Right atrium auricular region (tissue), 2 donors: ENCODE results near the gene CNPY3. TPM values are rescaled to one million over a fixed set of nuclear protein-coding genes. Genes with fewer than 3 reads are reported as not detected.

ENCODE experiments used
- DNase-seq: peaks from one replicate; pipeline ENCODE4 v3.0.0-alpha.2; 2019; ENCODE audit warnings: low spot score
- H3K27ac ChIP-seq, 2 donors: fragments of 200-600 bp; sonication (generic); 1 replicate in 1 of 2; 2 replicates in 1 of 2; pipeline ENCODE4 v1.5.1; 2016 to 2019
- H3K27me3 ChIP-seq, 2 donors: fragments of 200-600 bp; sonication (generic); one replicate each; pipeline versions ENCODE4 v1.5.1 to v1.6.0; 2017 to 2019
- H3K36me3 ChIP-seq: fragments of 200-600 bp; sonication (generic); one replicate; pipeline ENCODE4 v1.5.1; 2016
- H3K4me1 ChIP-seq, 2 donors: fragments of 200-600 bp; sonication (generic); one replicate each; pipeline versions ENCODE4 v1.5.1 to v1.6.0; 2017 to 2019
- H3K4me3 ChIP-seq, 2 donors: fragments of 200-600 bp; sonication (generic); 1 replicate in 1 of 2; 2 replicates in 1 of 2; pipeline ENCODE4 v1.5.1; 2017 to 2019; ENCODE audit warnings: mild to moderate bottlenecking in 1 of 2, moderate library complexity in 1 of 2
- H3K9me3 ChIP-seq, 2 donors: fragments of 200-600 bp; sonication (generic); one replicate each; pipeline ENCODE4 v1.5.1; 2019
- CTCF ChIP-seq, 2 donors: fragments of 200-600 bp; sonication (generic); IDR thresholded peaks; one replicate each; pipeline ENCODE4 v1.5.1; 2019; ENCODE audit warnings: antibody characterized with exemption in 2 of 2
- total RNA-seq, 2 donors: library from RNA; depleted of rRNA; stranded (reverse); fragments of >200 nt; gene quantifications; one replicate each; pipeline ENCODE4 v1.1.0, GENCODE V29; 2016

CNPY3 gene
- total RNA-seq, 2 donors from 2014 or later: 22.0 to 26.5 TPM

GRCh38 chr6:42979523-42980177 is 50.4 kb downstream of the CNPY3 start:
- Histone ChIP-seq H3K27ac (peak overlapping the region; percentile 84), H3K9me3 (no peaks in the 10 kb centered on the region), H3K36me3 (no peaks in the 10 kb centered on the region), H3K4me1 (peaks cover 0 to 25% of the 10 kb centered on the region in 2 donors), H3K27me3 (no peaks in the 10 kb centered on the region), H3K4me3 (peak overlapping the region; percentile 71 to 95)
- TF ChIP-seq CTCF (IDR thresholded peaks at IDR 0.05): no peak
- no peak for DNase-seq

GRCh38 chr6:42981836-42982235 is 52.6 kb downstream of the CNPY3 start:
- no peaks in the 10 kb centered on the region for H3K36me3 ChIP-seq
- peaks cover 0 to 46% of the 10 kb centered on the region in 2 donors for H3K4me1 ChIP-seq
- H3K9me3 ChIP-seq: no peaks in the 10 kb centered on the region
- DNase-seq: no peak
- TF ChIP-seq CTCF (IDR thresholded peaks at IDR 0.05): no peak
- no peak overlapping the region for H3K27ac ChIP-seq
- no peak overlapping the region for H3K4me3 ChIP-seq
- H3K27me3 ChIP-seq: no peaks in the 10 kb centered on the region

- no peaks in the 10 kb centered on the region for H3K9me3 ChIP-seq
- no peaks in the 10 kb centered on the region for H3K27me3 ChIP-seq
- peak within 1 kb of the TSS; percentile 78 to 87 for H3K27ac ChIP-seq
- peaks cover 0 to 58% of the 10 kb centered on the region in 2 donors for H3K4me1 ChIP-seq
- no peak for TF ChIP-seq CTCF (IDR thresholded peaks at IDR 0.05)
- H3K4me3 ChIP-seq: peak within 1 kb of the TSS; percentile 67 to 95
- peaks cover under 1% of the 10 kb centered on the region for H3K36me3 ChIP-seq
- peak; percentile 99 for DNase-seq
These were observed 55.0 kb downstream of the CNPY3 start, which contains the start of gene PPP2R5D for GRCh38 chr6:42984001-42984923. PPP2R5D (plus strand) TSS chr6:42984570; CDS start chr6:42984678, 108 bp downstream.

- H3K4me3 ChIP-seq: peak overlapping the region; percentile 67 to 95
- DNase-seq: no peak
- H3K4me1 ChIP-seq: peaks cover 0 to 52% of the 10 kb centered on the region in 2 donors
- H3K27me3 ChIP-seq: no peaks in the 10 kb centered on the region
- no peaks in the 10 kb centered on the region for H3K9me3 ChIP-seq
- TF ChIP-seq CTCF (IDR thresholded peaks at IDR 0.05): no peak
- peak overlapping the region; percentile 78 to 87 for H3K27ac ChIP-seq
- H3K36me3 ChIP-seq: peaks cover 8% of the 10 kb centered on the region
These were observed 55.7 kb downstream of the CNPY3 start for GRCh38 chr6:42984924-42985475.

GRCh38 chr6:42987533-42988451 is 58.5 kb downstream of the CNPY3 start:
- H3K4me3 ChIP-seq: no peak overlapping the region
- no peaks in the 10 kb centered on the region for H3K9me3 ChIP-seq
- H3K36me3 ChIP-seq: peaks cover 13% of the 10 kb centered on the region
- H3K27ac ChIP-seq: no peak overlapping the region
- TF ChIP-seq CTCF (IDR thresholded peaks at IDR 0.05): no peak
- peaks cover 0 to 49% of the 10 kb centered on the region in 2 donors for H3K4me1 ChIP-seq
- no peaks in the 10 kb centered on the region for H3K27me3 ChIP-seq
- no peak for DNase-seq
